Tibial nerve (tissue), 4 donors: ENCODE results near the gene YOD1.

Source experiments
- CTCF ChIP-seq, 5 experiments: fragments of 200-600 bp in 3 of 5; fragments of 450-650 bp in 2 of 5; sonication (generic) in 3 of 5; IDR thresholded peaks; one replicate each; pipeline ENCODE4 v1.5.1; 2016 to 2019; ENCODE audit warnings: antibody characterized with exemption in 5 of 5, mild to moderate bottlenecking in 3 of 5, moderate library complexity in 2 of 5
- EP300 ChIP-seq, 2 donors: sonication (generic); formaldehyde crosslinking; IDR thresholded peaks; one replicate each; pipeline ENCODE4 v1.6.1; 2017; ENCODE audit warnings: antibody characterized with exemption in 2 of 2, mild to moderate bottlenecking in 1 of 2
- POLR2A ChIP-seq, 2 donors: fragments of 450-650 bp; IDR thresholded peaks; one replicate each; pipeline ENCODE4 v1.6.1; 2017; ENCODE audit warnings: antibody characterized with exemption in 2 of 2, mild to moderate bottlenecking in 2 of 2, moderate library complexity in 2 of 2

- TF ChIP-seq POLR2A (IDR thresholded peaks at IDR 0.05) (no peak), CTCF (IDR thresholded peaks at IDR 0.05) (no peak), EP300 (IDR thresholded peaks at IDR 0.05) (no peak)
Measured at GRCh38 chr1:207062058-207062457, 11.1 kb upstream of the YOD1 start.
